ENCODE measurements around the gene APBA1. TPM values are rescaled to one million over a fixed set of nuclear protein-coding genes. Genes with fewer than 3 reads are reported as not detected.

The APBA1 gene
- total RNA-seq, 1 experiment from 2014 or later = 1.8 TPM

DNA sequence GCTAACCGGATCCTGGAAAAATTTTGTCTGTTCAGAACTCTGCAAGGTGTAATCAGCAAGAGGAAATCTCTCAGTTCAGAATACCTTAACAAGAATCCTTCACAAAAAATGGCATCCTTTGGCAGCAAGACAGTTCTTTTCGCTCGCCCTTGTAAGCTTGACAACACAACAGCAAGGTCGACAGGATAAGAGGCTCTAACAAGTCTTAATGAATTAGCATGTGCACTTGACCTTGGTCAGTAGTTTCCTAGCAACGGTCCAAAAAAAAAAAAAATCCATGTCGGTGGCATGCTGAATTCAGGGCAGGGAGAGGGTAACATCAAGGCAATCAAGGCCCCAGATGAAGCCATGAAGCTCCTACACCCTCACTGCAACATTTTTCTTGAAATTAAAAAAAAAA, 172.8 kb downstream of the APBA1 start:
- TF ChIP-seq, protein P1, sequence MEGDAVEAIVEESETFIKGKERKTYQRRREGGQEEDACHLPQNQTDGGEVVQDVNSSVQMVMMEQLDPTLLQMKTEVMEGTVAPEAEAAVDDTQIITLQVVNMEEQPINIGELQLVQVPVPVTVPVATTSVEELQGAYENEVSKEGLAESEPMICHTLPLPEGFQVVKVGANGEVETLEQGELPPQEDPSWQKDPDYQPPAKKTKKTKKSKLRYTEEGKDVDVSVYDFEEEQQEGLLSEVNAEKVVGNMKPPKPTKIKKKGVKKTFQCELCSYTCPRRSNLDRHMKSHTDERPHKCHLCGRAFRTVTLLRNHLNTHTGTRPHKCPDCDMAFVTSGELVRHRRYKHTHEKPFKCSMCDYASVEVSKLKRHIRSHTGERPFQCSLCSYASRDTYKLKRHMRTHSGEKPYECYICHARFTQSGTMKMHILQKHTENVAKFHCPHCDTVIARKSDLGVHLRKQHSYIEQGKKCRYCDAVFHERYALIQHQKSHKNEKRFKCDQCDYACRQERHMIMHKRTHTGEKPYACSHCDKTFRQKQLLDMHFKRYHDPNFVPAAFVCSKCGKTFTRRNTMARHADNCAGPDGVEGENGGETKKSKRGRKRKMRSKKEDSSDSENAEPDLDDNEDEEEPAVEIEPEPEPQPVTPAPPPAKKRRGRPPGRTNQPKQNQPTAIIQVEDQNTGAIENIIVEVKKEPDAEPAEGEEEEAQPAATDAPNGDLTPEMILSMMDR (conservative IDR thresholded peaks at IDR 0.05) = no peak
- H3K9me3 Mint-ChIP-seq = no peaks in the 10 kb centered on the region
- H3K27me3 Mint-ChIP-seq (ENCODE audit: low read depth) = peaks cover 6% of the 10 kb centered on the region

More for the DNA sequence above, 172.8 kb downstream of the APBA1 start:
- no peaks in the 10 kb centered on the region for H3K9me3 ChIP-seq (ENCODE audit: control insufficient read depth, low read depth, low read length)
- H3K18ac ChIP-seq (ENCODE audit: insufficient read length, low read depth, low read length) = no peak overlapping the region
- H3K79me1 ChIP-seq (ENCODE audit: insufficient read depth, low read depth, low read length, poor library complexity, severe bottlenecking) = no peaks in the 10 kb centered on the region
- no peaks in the 10 kb centered on the region for H3K79me2 ChIP-seq (ENCODE audit: insufficient read depth, low read length)
- H4K5ac ChIP-seq (ENCODE audit: insufficient read length, low read depth, low read length) = no peak overlapping the region
- H3K27ac ChIP-seq (ENCODE audit: insufficient read length, low read depth, low read length) = no peak overlapping the region
- H2BK20ac ChIP-seq (ENCODE audit: low read depth, low read length, poor library complexity, severe bottlenecking) = no peak overlapping the region
- no peaks in the 10 kb centered on the region for H4K20me1 ChIP-seq (ENCODE audit: control insufficient read depth, insufficient read depth, insufficient read length)
- no peak overlapping the region for H4K8ac ChIP-seq (replicated peaks; ENCODE audit: insufficient read length, low read depth, low read length)
- Mint-ChIP-seq H3K27ac (no peak overlapping the region), H3K36me3 (ENCODE audit: insufficient read depth in 1 of 3, low read depth in 3 of 3) (no peaks in the 10 kb centered on the region; a peak in 1 of 7 replicates), H3K4me3 (no peak overlapping the region), H3K4me1 (peaks cover 22 to 23% of the 10 kb centered on the region in 2 experiments)
- DNase-seq = no peak
- H3K4ac ChIP-seq (ENCODE audit: low read depth, low read length) = no peak overlapping the region
- no CpG with 5 or more reads among the region's 6 CpGs for WGBS (ENCODE audit: extremely low coverage, insufficient read length, low lambda C conversion rate)
- no peaks in the 10 kb centered on the region for H3K23me2 ChIP-seq (ENCODE audit: insufficient read length, low read depth, low read length, poor library complexity, severe bottlenecking)
- H2BK12ac ChIP-seq (ENCODE audit: insufficient read length, low read depth, low read length) = no peak overlapping the region
- H2AFZ ChIP-seq (ENCODE audit: low read length) = no peak overlapping the region
- H3K14ac ChIP-seq (ENCODE audit: insufficient read depth, low read length) = no peak overlapping the region
- no peak overlapping the region for H2BK120ac ChIP-seq (ENCODE audit: low read depth, low read length, poor library complexity, severe bottlenecking)
- no peaks in the 10 kb centered on the region for H3K27me3 ChIP-seq (ENCODE audit: insufficient read depth, low read length)
- H3K4me2 ChIP-seq (ENCODE audit: insufficient read depth, insufficient read length, low read length) = no peak overlapping the region
- no peak overlapping the region for H4K91ac ChIP-seq (ENCODE audit: insufficient read length, low read depth, low read length)
- no peak overlapping the region for H3K23ac ChIP-seq (ENCODE audit: insufficient read length, low read depth, low read length)
- H2BK5ac ChIP-seq (ENCODE audit: insufficient read length, low read length) = no peak overlapping the region
- no peak overlapping the region for H2BK15ac ChIP-seq (ENCODE audit: low read depth, low read length)
- H3K4me1 ChIP-seq (ENCODE audit: insufficient read depth, low read length) = no peaks in the 10 kb centered on the region
- no peak overlapping the region for H2AK5ac ChIP-seq (ENCODE audit: insufficient read length, low read length)
- no peak overlapping the region for H3K9ac ChIP-seq (ENCODE audit: extremely low read depth, insufficient read length, low read length)
- no peak overlapping the region for H3K56ac ChIP-seq (ENCODE audit: insufficient read length, low read depth, low read length)
- H3T11ph ChIP-seq (ENCODE audit: low read length) = no peak overlapping the region

Measured in H9 (cell line).